GM12874 (cell line): ENCODE results near the gene SLC22A7.

ENCODE experiments used
- TF ChIP-seq, protein P1 (sequence below): IDR thresholded peaks from 2 replicates; pipeline ENCODE4 v1.5.1; 2011; ENCODE audit warnings: low read depth, mild to moderate bottlenecking, control low read depth, low read length, moderate library complexity; ENCODE audit not compliant: insufficient read depth

Gene SLC22A7

DNA sequence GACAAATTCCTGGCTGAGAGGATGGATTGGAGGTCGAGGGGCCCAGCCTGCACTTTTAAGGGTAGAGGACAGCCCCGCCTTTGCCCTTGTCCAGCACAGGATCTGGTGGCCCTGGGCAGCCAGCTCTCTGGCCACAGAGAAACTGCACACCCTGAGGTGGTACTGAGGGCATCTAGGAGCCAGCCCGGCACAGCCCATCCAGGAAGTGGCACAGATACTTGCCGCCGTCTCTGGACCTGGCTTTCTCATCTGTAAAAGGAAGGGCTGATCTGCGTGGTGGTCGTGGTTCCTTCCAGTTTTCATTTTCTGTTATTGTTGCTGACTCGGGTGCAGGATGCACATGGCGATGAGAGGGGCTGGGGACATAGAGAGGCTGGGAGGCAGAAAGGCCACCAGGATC, 16.0 kb upstream of the SLC22A7 start:
- TF ChIP-seq, protein P1, sequence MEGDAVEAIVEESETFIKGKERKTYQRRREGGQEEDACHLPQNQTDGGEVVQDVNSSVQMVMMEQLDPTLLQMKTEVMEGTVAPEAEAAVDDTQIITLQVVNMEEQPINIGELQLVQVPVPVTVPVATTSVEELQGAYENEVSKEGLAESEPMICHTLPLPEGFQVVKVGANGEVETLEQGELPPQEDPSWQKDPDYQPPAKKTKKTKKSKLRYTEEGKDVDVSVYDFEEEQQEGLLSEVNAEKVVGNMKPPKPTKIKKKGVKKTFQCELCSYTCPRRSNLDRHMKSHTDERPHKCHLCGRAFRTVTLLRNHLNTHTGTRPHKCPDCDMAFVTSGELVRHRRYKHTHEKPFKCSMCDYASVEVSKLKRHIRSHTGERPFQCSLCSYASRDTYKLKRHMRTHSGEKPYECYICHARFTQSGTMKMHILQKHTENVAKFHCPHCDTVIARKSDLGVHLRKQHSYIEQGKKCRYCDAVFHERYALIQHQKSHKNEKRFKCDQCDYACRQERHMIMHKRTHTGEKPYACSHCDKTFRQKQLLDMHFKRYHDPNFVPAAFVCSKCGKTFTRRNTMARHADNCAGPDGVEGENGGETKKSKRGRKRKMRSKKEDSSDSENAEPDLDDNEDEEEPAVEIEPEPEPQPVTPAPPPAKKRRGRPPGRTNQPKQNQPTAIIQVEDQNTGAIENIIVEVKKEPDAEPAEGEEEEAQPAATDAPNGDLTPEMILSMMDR, result no peak

DNA sequence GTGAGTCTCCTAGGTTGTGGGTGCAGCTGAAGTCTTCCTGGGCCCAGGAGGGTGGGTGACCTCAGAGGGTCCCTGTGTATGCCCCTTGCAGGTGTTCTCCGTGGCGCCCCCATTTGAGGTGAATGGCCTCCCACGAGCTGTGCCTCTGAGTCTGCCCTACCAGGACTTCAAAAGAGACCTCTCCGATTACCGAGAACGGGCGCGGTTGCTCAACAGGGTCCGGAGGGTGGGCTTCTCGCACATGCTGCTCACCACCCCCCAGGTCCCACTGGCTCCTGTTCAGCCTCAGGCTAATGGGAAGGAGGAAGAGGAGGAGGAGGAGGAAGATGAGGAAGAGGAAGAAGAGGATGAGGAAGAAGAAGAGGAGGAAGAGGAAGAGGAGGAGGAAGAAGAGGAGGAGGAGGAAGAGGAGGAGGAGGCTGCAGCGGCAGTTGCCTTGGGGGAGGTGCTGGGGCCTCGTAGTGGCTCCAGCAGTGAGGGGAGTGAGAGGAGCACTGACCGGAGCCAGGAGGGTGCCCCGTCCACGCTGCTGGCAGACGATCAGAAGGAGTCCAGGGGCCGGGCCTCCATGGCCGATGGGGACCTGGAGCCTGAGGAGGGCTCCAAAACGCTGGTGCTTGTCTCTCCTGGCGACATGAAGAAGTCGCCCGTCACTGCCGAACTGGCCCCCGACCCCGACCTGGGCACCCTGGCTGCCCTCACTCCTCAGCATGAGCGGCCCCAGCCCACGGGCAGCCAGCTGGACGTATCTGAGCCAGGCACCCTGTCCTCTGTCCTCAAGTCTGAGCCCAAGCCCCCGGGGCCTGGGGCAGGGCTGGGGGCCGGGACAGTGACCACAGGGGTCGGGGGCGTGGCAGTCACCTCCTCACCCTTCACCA, 15.2 kb upstream of the SLC22A7 start:
- TF ChIP-seq, protein P1, result no peak

DNA sequence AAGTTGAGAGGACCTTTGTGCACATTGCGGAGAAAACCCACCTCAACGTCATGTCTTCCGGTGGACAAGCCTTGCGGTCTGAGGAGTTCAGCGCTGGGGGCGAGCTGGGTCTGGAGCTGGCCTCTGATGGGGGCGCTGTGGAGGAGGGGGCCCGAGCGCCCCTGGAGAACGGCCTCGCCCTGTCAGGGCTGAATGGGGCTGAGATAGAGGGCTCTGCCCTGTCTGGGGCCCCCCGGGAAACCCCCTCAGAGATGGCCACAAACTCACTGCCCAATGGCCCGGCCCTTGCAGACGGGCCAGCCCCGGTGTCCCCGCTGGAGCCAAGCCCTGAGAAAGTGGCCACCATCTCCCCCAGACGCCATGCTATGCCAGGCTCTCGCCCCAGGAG, 14.6 kb upstream of the SLC22A7 start:
- TF ChIP-seq, protein P1, result no peak

DNA sequence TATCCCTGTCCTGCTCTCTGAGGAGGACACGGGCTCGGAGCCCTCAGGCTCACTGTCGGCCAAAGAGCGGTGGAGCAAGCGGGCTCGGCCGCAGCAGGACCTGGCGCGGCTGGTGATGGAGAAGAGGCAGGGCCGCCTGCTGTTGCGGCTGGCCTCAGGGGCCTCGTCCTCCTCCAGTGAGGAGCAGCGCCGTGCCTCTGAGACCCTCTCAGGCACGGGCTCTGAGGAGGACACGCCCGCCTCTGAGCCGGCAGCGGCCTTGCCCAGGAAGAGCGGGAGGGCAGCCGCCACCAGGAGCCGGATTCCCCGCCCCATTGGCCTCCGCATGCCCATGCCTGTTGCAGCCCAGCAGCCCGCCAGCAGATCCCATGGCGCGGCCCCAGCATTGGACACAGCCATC, 14.2 kb upstream of the SLC22A7 start:
- TF ChIP-seq, protein P1, result no peak

DNA sequence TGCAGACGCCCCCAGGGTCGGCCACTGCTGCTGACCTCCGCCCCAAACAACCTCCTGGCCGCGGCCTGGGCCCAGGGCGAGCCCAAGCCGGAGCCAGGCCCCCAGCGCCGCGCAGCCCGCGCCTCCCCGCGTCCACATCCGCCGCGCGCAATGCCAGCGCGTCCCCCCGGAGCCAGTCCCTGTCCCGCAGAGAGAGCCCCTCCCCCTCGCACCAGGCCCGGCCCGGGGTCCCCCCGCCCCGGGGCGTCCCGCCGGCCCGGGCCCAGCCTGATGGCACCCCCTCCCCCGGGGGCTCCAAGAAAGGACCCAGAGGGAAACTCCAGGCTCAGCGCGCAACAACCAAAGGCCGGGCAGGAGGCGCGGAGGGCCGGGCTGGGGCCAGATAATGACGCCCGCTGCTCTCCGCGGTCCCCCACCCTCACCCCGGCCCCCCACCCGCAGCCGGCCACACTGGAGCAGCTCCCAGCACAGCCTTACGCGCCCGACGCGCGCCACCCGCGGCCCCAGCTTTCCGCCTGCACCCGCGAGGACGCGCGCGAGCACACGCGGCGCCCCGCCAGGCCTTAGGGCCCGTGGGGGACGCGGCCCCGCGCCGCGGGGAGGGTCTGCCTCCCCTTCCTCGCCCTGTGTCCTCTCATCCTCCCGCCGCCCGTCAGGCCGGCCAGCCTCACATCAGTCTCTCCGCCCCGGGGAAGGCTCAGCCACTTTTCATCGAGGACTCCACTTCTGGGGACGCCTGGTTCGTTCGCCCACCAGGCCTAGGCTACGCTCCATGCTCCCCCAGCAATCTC, 12.9 kb upstream of the SLC22A7 start:
- TF ChIP-seq, protein P1, result no peak

DNA sequence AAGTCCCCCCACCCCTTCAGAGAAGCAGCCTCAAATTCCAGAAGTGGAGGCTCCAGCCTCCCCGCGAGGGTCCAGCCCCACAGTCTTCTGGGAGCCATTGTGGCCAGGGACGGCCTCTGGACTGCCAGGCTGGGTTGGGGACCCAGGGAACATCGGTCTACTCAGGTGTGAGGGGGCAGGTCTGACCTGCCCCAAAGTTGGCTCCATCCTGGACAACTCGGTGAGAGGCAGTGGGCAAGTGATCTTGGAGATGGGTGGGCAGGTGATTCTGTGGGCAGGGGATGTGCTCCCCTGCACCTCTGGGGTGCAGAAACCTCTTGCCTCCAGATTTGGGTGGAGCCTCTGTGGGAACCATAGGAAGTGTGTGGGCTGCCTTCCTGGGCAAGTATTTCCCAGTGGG, 12.2 kb upstream of the SLC22A7 start:
- TF ChIP-seq, protein P1, result no peak

DNA sequence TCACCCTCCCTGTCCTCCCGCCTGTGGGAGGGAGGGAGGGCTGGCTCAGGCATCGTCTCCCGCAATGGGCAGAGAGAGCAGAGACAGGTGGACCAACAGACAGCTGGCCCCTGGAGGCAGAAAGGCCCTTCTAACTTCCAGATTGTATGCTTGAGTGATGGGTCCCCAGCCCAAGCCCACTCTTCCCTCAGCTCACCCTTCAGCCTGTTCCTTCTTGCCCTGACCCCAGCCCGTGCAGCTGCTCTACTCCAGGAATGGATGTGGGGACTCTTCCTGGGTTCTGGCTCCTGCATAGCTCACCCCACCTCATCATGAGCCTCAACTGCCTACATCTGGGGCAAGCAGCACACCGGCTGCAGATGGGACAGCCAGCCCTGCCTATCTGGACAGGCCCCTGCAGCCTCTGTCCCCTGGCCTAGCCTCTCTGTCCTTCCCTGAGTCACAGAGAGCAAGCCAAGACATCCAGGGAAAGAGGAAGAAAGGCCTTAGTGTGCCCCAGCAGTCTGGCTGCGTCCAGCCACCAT, 11.5 kb upstream of the SLC22A7 start:
- TF ChIP-seq, protein P1, result no peak
